BE2C (cell line): Measurements from ENCODE around the gene GANAB.
A peak's percentile ranks its signal among the peaks of the same experiment; 100 is the strongest.

Experiments
- DNase-seq: peaks from one replicate; pipeline ENCODE4 v3.0.0-alpha.2; 2020
- H3K27me3 ChIP-seq: fragments of 250-450 bp; sonication (Bioruptor Pico); 2 replicates; pipeline ENCODE4 v1.5.1; 2020; ENCODE audit warnings: mild to moderate bottlenecking
- H3K36me3 ChIP-seq: fragments of 250-450 bp; sonication (Bioruptor Pico); 2 replicates; pipeline ENCODE4 v1.5.1; 2020; ENCODE audit warnings: mild to moderate bottlenecking
- H3K4me1 ChIP-seq: fragments of 250-450 bp; sonication (Bioruptor Pico); 2 replicates; pipeline ENCODE4 v1.5.1; 2020
- H3K4me3 ChIP-seq: 2 replicates; pipeline ENCODE4 v1.5.1; 2011; ENCODE audit warnings: low read depth, low read length
- H3K9me3 ChIP-seq: fragments of 250-450 bp; sonication (Bioruptor Pico); 2 replicates; pipeline ENCODE4 v1.5.1; 2020
- CTCF ChIP-seq: IDR thresholded peaks from 2 replicates; pipeline ENCODE4 v1.5.1; 2012; ENCODE audit warnings: mild to moderate bottlenecking, low read depth, low read length

GANAB gene

GRCh38 chr11:62595124-62595523, 51.3 kb downstream of the GANAB start:
- TF ChIP-seq CTCF: no peak
- Histone ChIP-seq H3K4me3 (no peak overlapping the region), H3K36me3 (peaks cover 40% of the 10 kb centered on the region), H3K9me3 (no peaks in the 10 kb centered on the region), H3K27me3 (no peaks in the 10 kb centered on the region), H3K4me1 (peaks cover 6% of the 10 kb centered on the region; the same call in 1 of the 2 replicates)
- DNase-seq: no peak

GRCh38 chr11:62593434-62594044, 52.9 kb downstream of the GANAB start:
- Histone ChIP-seq H3K4me1 (peaks cover 6% of the 10 kb centered on the region; the same call in 1 of the 2 replicates), H3K9me3 (no peaks in the 10 kb centered on the region), H3K27me3 (no peaks in the 10 kb centered on the region), H3K4me3 (no peak overlapping the region), H3K36me3 (peaks cover 38% of the 10 kb centered on the region)
- peak; percentile 77 for DNase-seq
- peak; percentile 69 for TF ChIP-seq CTCF

- Histone ChIP-seq H3K4me1 (peaks cover 6% of the 10 kb centered on the region; the same call in 1 of the 2 replicates), H3K9me3 (no peaks in the 10 kb centered on the region), H3K36me3 (peaks cover 34% of the 10 kb centered on the region), H3K27me3 (no peaks in the 10 kb centered on the region), H3K4me3 (no peak overlapping the region)
- TF ChIP-seq CTCF: no peak
- DNase-seq: no peak
These were observed 53.4 kb downstream of the GANAB start for GRCh38 chr11:62592989-62593421.

GRCh38 chr11:62592146-62592815, 54.1 kb downstream of the GANAB start:
- no peak for TF ChIP-seq CTCF
- peaks cover 31% of the 10 kb centered on the region for H3K36me3 ChIP-seq

GRCh38 chr11:62591448-62592145, 54.8 kb downstream of the GANAB start, which contains the start of gene TUT1:
TSS of gene TUT1 (minus strand) at chr11:62591523. CDS start at chr11:62591485, 38 bp downstream.
- peak; percentile 92 for DNase-seq
- Histone ChIP-seq H3K27me3 (no peaks in the 10 kb centered on the region), H3K36me3 (peaks cover 28% of the 10 kb centered on the region), H3K4me1 (peaks cover 6% of the 10 kb centered on the region; the same call in 1 of the 2 replicates), H3K9me3 (no peaks in the 10 kb centered on the region), H3K4me3 (peak within 1 kb of the TSS; percentile 92)
- no peak for TF ChIP-seq CTCF

More at GRCh38 chr11:62592146-62592815, 54.1 kb downstream of the GANAB start:
- Histone ChIP-seq H3K4me3 (peak overlapping the region; percentile 62), H3K4me1 (peaks cover 6% of the 10 kb centered on the region; the same call in 1 of the 2 replicates), H3K9me3 (no peaks in the 10 kb centered on the region), H3K27me3 (no peaks in the 10 kb centered on the region)
- DNase-seq: no peak
